ENCODE data around the gene ZNF709.

GRCh38 chr19:12497032-12497431 lies 12.4 kb upstream of the ZNF709 start:
- no peak for TF ChIP-seq POLR2A (IDR thresholded peaks at IDR 0.05)
- no peak for TF ChIP-seq CTCF (IDR thresholded peaks at IDR 0.05)

All from thyroid gland (tissue), 4 donors.